ENCODE measurements around the gene ARHGAP8.

The ARHGAP8 gene

GRCh38 chr22:44714703-44715350 is 37.5 kb upstream of the ARHGAP8 start:
- no peak overlapping the region for H3K4me3 ChIP-seq (ENCODE audit: low read depth, low read length)
- TF ChIP-seq CTCF (IDR thresholded peaks at IDR 0.05; ENCODE audit: borderline replicate concordance, insufficient read depth, low read depth, low read length) = no peak

- TF ChIP-seq CTCF (IDR thresholded peaks at IDR 0.05; ENCODE audit: borderline replicate concordance, insufficient read depth, low read depth, low read length) = no peak
- no peak overlapping the region for H3K4me3 ChIP-seq (ENCODE audit: low read depth, low read length)
Measured at GRCh38 chr22:44718418-44718817, 34.0 kb upstream of the ARHGAP8 start.

DNA sequence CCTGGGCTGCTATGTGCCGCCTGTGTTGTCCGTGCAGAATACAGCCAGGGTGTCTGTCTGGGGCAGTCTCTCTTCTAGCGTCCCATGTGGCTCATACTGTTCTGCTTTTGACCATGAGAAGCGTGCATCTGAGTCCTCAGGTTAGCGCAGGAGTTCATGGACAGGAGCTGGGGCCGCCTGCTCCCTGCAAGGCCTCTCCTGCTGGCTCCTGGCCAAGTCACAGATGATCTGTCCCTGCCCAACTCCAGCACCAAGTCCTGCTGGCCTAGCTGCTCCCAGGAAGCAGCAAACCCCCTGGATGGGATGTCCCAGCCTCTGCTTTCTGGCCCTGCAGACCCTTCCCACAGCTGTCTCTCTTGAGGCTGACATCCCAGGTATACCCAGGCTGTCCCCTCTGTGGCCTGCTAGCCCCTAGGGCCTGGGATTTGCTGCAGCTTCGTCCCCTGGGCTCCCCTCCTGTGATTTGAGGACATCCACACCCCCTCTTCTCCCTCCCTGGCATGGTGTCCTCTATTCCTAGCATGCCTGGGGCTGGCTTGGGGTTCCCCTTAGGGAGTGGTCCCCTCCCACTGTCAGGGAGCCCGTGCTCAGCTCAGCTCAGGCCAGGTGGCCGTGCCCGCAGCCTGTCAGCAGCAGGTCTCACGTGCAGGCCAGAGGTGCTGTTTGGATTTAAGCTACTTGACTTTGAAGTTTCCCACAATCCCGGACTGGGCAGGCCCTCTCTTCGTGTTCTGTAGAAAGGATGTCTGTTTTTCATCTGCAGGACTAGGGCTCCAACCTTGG is 32.6 kb upstream of the ARHGAP8 start:
- no peak for TF ChIP-seq CTCF (IDR thresholded peaks at IDR 0.05; ENCODE audit: borderline replicate concordance, insufficient read depth, low read depth, low read length)
- H3K4me3 ChIP-seq (ENCODE audit: low read depth, low read length) = no peak overlapping the region

GRCh38 chr22:44721213-44721612 is 31.2 kb upstream of the ARHGAP8 start:
- no peak for TF ChIP-seq CTCF (IDR thresholded peaks at IDR 0.05; ENCODE audit: borderline replicate concordance, insufficient read depth, low read depth, low read length)
- H3K4me3 ChIP-seq (ENCODE audit: low read depth, low read length) = no peak overlapping the region

GRCh38 chr22:44722611-44723010 is 29.8 kb upstream of the ARHGAP8 start:
- no peak for TF ChIP-seq CTCF (IDR thresholded peaks at IDR 0.05; ENCODE audit: borderline replicate concordance, insufficient read depth, low read depth, low read length)
- no peak overlapping the region for H3K4me3 ChIP-seq (ENCODE audit: low read depth, low read length)

DNA sequence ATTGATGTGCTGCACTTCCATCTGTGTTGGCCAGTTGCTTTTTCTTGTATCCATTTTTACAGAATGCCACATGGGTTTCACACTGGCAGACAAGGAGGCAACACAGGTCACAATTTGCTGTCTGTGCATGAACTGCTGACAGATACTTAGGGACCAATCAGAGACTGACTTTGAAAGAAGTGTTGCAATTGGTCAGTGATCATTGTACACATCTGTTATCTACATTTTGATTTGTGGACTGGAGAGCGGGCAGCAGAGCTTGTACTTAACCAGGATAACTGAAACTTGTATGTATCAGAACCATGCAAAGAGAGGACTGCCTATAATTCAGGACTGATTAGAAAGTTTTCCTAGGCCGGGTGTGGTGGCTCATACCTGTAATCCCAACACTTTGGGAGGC is 28.6 kb upstream of the ARHGAP8 start:
- no peak for TF ChIP-seq CTCF (IDR thresholded peaks at IDR 0.05; ENCODE audit: borderline replicate concordance, insufficient read depth, low read depth, low read length)
- H3K4me3 ChIP-seq (ENCODE audit: low read depth, low read length) = no peak overlapping the region

GRCh38 chr22:44724416-44724815 is 28.0 kb upstream of the ARHGAP8 start:
- H3K4me3 ChIP-seq (ENCODE audit: low read depth, low read length) = no peak overlapping the region
- TF ChIP-seq CTCF (IDR thresholded peaks at IDR 0.05; ENCODE audit: borderline replicate concordance, insufficient read depth, low read depth, low read length) = no peak
